Measurements from ENCODE around the gene UBALD2. TPM values are rescaled to one million over a fixed set of nuclear protein-coding genes. Genes with fewer than 3 reads are reported as not detected.
"Not testable (repeated sequence)": the region's sequence is repeated elsewhere in the genome, so short reads cannot be mapped to it uniquely, and the experiment has no call there.

UBALD2 gene
- total RNA-seq, 4 donors from 2014 or later, result 7.9 to 27.2 (median 13.6) TPM

DNA sequence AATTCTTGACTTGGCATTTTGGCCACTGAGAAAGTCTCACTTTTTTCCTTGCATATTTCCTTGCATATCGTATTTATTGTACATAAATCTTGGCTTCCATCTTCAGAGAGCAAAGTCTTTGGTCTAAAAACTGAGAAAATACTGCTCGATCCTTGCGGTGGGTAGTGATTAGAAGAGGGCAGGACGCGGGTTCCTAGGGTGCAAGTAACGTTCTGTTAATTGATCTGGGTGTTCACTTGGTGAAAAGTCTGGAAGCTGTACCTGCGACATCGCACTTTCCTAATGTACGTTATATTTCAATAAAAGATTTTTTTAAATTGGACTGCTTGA is 758 bp upstream of the UBALD2 start:
- TF ChIP-seq POLR2A (IDR thresholded peaks at IDR 0.05), result no peak
- TF ChIP-seq, protein P1, sequence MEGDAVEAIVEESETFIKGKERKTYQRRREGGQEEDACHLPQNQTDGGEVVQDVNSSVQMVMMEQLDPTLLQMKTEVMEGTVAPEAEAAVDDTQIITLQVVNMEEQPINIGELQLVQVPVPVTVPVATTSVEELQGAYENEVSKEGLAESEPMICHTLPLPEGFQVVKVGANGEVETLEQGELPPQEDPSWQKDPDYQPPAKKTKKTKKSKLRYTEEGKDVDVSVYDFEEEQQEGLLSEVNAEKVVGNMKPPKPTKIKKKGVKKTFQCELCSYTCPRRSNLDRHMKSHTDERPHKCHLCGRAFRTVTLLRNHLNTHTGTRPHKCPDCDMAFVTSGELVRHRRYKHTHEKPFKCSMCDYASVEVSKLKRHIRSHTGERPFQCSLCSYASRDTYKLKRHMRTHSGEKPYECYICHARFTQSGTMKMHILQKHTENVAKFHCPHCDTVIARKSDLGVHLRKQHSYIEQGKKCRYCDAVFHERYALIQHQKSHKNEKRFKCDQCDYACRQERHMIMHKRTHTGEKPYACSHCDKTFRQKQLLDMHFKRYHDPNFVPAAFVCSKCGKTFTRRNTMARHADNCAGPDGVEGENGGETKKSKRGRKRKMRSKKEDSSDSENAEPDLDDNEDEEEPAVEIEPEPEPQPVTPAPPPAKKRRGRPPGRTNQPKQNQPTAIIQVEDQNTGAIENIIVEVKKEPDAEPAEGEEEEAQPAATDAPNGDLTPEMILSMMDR (IDR thresholded peaks at IDR 0.05), result no peak
- no peak for DNase-seq
- Histone ChIP-seq H3K9me3 (no peaks in the 10 kb centered on the region), H3K27me3 (no peaks in the 10 kb centered on the region), H3K36me3 (peaks cover 0 to 8% (median 0%) of the 10 kb centered on the region in 3 donors), H3K27ac (peak overlapping the region; percentile 79 to 86 (median 82)), H3K4me1 (peaks cover 48 to 83% (median 57%) of the 10 kb centered on the region in 3 donors), H3K4me3 (peak overlapping the region in 2 of 4 donors; percentile 5 to 41)
- intact Hi-C loops (cut with DNase I), result no loop called here
- WGBS, 2 donors, result 15 to 24% methylated on average over 9 of the region's 9 CpGs

DNA sequence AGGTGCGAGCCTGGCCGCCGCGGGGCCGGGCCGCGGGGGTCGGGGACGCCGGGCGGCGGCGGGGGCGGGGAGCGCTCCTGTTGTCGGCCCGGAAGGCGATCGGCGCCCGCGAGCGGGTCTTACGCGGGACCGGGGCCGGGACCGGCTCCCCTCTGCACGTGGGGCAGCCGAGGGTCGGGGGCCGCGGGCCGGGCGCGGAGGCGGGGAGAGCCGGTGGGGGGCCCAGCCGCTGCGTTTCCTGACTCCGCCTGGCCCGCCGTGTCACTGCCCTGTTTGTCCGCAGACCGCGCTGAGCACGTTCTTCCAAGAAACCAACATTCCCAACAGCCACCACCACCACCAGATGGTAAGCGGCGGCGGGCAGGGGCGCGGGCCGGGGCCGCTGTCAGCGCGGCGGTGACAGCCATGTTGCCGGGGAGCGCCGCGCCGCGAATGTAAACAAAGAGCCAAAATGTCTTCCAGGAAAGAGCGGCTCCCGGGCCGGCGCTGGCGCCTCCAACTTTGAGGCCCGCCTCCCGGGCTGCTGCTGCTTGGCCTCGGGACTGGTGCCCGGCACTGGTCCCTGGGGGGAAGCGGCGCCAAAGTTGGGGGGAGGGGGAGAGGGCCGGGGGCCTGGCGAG is 586 bp downstream of the UBALD2 start:
- Histone ChIP-seq H3K9me3 (no peaks in the 10 kb centered on the region), H3K27ac (peak overlapping the region; percentile 98 to 100 (median 98)), H3K4me3 (peak overlapping the region; percentile 89 to 99 (median 94)), H3K27me3 (no peaks in the 10 kb centered on the region), H3K36me3 (peaks cover 0 to 21% (median 9%) of the 10 kb centered on the region in 3 donors), H3K4me1 (peaks cover 60 to 83% (median 64%) of the 10 kb centered on the region in 3 donors)
- intact Hi-C loops (cut with DNase I), result no loop called here
- TF ChIP-seq, protein P1 (IDR thresholded peaks at IDR 0.05), result peak in 1 of 6 experiments; percentile 13
- peak in 1 of 4 donors; percentile 14 for TF ChIP-seq POLR2A (IDR thresholded peaks at IDR 0.05)
- DNase-seq, result no peak
- no CpG with 5 or more reads among the region's 76 CpGs for WGBS, 2 donors

DNA sequence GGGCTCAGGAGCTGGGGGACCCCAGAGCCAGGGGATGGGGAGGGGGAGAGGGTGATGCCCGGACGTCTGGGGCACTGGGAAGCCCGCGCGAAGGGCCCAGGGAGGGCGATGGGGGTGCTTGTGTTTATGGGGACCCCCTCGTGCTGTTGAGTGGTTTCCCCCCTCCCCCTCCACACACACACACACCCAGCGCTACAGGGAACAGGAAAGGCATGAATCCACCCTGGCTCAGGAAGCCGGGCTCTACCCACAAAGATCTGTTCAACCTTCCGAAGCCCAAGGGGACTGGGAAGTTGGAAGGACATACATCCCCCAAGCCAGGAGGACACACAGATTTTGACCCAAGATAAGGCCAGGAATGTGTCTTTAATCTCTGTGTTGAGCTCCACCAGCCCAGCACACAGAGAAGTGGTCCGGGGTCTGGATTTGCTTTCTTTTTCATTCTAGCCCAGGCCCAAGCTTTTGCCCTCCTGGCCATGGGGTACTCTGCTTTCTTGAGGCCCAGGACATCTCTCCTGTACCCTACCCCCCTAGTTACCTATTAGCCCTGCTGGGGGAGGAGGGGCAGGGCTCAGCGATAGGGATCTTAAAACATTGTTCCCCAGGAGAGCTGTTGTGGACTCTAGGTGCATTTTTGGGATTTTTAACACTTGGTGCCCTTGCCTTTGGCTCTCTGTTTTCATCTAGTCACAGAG is 1.2 kb downstream of the UBALD2 start:
- 0 to 4% methylated on average over 2 to 7 of the region's 12 CpGs for WGBS, 2 donors
- H3K9me3 ChIP-seq, result no peaks in the 10 kb centered on the region
- intact Hi-C loops (cut with DNase I), result no loop called here
- peaks cover 66 to 84% (median 69%) of the 10 kb centered on the region in 3 donors for H3K4me1 ChIP-seq
- TF ChIP-seq, protein P1 (IDR thresholded peaks at IDR 0.05), result no peak
- no peak for TF ChIP-seq POLR2A (IDR thresholded peaks at IDR 0.05)
- H3K36me3 ChIP-seq, result peaks cover 0 to 28% (median 14%) of the 10 kb centered on the region in 3 donors
- H3K27me3 ChIP-seq, result no peaks in the 10 kb centered on the region
- H3K4me3 ChIP-seq, result peak overlapping the region; percentile 89 to 99 (median 94)
- H3K27ac ChIP-seq, result peak overlapping the region; percentile 98 to 100 (median 98)
- no peak for DNase-seq

- DNase-seq, result no peak
- Histone ChIP-seq H3K27me3 (no peaks in the 10 kb centered on the region), H3K4me1 (peaks cover 71 to 84% (median 72%) of the 10 kb centered on the region in 3 donors), H3K9me3 (no peaks in the 10 kb centered on the region), H3K27ac (peak overlapping the region; percentile 98 to 100 (median 98)), H3K36me3 (peaks cover 0 to 29% (median 14%) of the 10 kb centered on the region in 3 donors), H3K4me3 (peak overlapping the region; percentile 89 to 99 (median 94))
- TF ChIP-seq, protein P1 (IDR thresholded peaks at IDR 0.05), result no peak
- TF ChIP-seq POLR2A (IDR thresholded peaks at IDR 0.05), result no peak
- 42 to 54% methylated on average over 4 of the region's 4 CpGs for WGBS, 2 donors
- intact Hi-C loops (cut with DNase I), result no loop called here
Observed at GRCh38 chr17:76267051-76267576, 2.0 kb downstream of the UBALD2 start.

DNA sequence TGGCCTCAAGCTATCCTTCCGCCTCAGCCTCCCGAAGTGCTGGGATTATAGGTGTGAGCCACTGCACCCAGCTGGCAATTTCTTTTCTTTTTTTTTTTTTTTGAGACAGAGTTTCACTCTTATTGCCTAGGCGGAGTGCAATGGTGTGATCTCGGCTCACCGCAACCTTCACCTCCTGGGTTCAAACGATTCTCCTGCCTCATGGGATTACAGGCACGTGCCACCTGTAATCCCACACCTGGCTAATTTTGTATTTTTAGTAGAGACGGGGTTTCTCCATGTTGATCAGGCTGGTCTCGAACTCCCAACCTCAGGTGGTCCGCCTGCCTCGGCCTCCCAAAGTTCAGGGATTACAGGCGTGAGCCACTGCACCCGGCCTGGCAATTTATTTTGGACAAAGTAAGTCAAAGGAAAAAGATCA is 2.4 kb downstream of the UBALD2 start:
- 55 to 59% methylated on average over 11 to 13 of the region's 13 CpGs for WGBS, 2 donors
- H3K27me3 ChIP-seq; intact Hi-C loops (cut with DNase I); DNase-seq; H3K9me3 ChIP-seq: not testable (repeated sequence)
- Histone ChIP-seq H3K4me3 (peak overlapping the region in 3 of 4 donors; percentile 20 to 94 (median 48)), H3K4me1 (peaks cover 73 to 84% (median 76%) of the 10 kb centered on the region in 3 donors), H3K27ac (peak overlapping the region; percentile 85 to 100 (median 98)), H3K36me3 (peaks cover 0 to 29% (median 14%) of the 10 kb centered on the region in 3 donors)

All from esophagus squamous epithelium (tissue), 5 donors.